GM12891 (cell line): ENCODE measurements around the gene MORC2.

Experiments
- POLR2A ChIP-seq: IDR thresholded peaks from 2 replicates; pipeline ENCODE4 v1.6.1; 2011; ENCODE audit warnings: low read depth, low read length, control low read depth
- POLR2AphosphoS5 ChIP-seq: IDR thresholded peaks from 2 replicates; pipeline ENCODE4 v1.6.1; 2011; ENCODE audit warnings: low read depth, low read length, control low read depth
- POU2F2 ChIP-seq: IDR thresholded peaks from 2 replicates; pipeline ENCODE4 v1.6.1; 2011; ENCODE audit warnings: low read depth, mild to moderate bottlenecking, control low read depth, low read length, moderate library complexity
- SPI1 ChIP-seq: IDR thresholded peaks from 2 replicates; pipeline ENCODE4 v1.6.1; 2011; ENCODE audit warnings: low read depth, low read length, control low read depth
- TAF1 ChIP-seq: IDR thresholded peaks from 2 replicates; pipeline ENCODE4 v1.6.1; 2011; ENCODE audit warnings: low read depth, low read length, control low read depth

- no peak for TF ChIP-seq POLR2AphosphoS5
- no peak for TF ChIP-seq POLR2A
- TF ChIP-seq TAF1, result no peak
- TF ChIP-seq SPI1, result no peak
- TF ChIP-seq POU2F2, result no peak
These were observed 48.2 kb downstream of the MORC2 start for GRCh38 chr22:30920407-30920806.
